Activated naive CD8-positive, alpha-beta T cell treated with anti-CD3 and anti-CD28 coated beads for 36 hours (primary cell): ENCODE results near the gene ISCA1. TPM values are rescaled to one million over a fixed set of nuclear protein-coding genes. Genes with fewer than 3 reads are reported as not detected.

Source experiments
- DNase-seq: peaks from one replicate; pipeline ENCODE4 v3.0.0; 2021
- H3K27ac Mint-ChIP-seq: one replicate; pipeline ENCODE4 v1.8.0; 2022; ENCODE audit warnings: mild to moderate bottlenecking, moderate library complexity, mixed read lengths
- H3K27me3 Mint-ChIP-seq: one replicate; pipeline ENCODE4 v1.8.0; 2022; ENCODE audit warnings: mild to moderate bottlenecking, mixed read lengths
- H3K36me3 Mint-ChIP-seq: one replicate; pipeline ENCODE4 v1.8.0; 2021; ENCODE audit warnings: mild to moderate bottlenecking, mixed read lengths
- H3K4me1 Mint-ChIP-seq: one replicate; pipeline ENCODE4 v1.8.0; 2021; ENCODE audit warnings: mixed read lengths
- H3K4me3 Mint-ChIP-seq: one replicate; pipeline ENCODE4 v1.8.0; 2022; ENCODE audit warnings: mild to moderate bottlenecking, moderate library complexity, mixed read lengths
- H3K9me3 Mint-ChIP-seq: one replicate; pipeline ENCODE4 v1.8.0; 2022; ENCODE audit warnings: mixed read lengths
- total RNA-seq, 2 experiments: library from RNA; stranded (reverse); gene quantifications; one replicate each; pipeline ENCODE4 v1.2.3, GENCODE V29; 2021

ISCA1 gene
- total RNA-seq, 2 experiments from 2014 or later: 33.9 to 35.8 TPM

GRCh38 chr9:86272221-86272620, 10.1 kb downstream of the ISCA1 start:
- H3K27me3 Mint-ChIP-seq: no peaks in the 10 kb centered on the region
- no peak overlapping the region for H3K4me3 Mint-ChIP-seq
- H3K36me3 Mint-ChIP-seq: peaks cover 34% of the 10 kb centered on the region
- no peaks in the 10 kb centered on the region for H3K9me3 Mint-ChIP-seq
- peaks cover 4% of the 10 kb centered on the region for H3K4me1 Mint-ChIP-seq
- no peak for DNase-seq
- no peak overlapping the region for H3K27ac Mint-ChIP-seq

- Mint-ChIP-seq H3K27ac (no peak overlapping the region), H3K36me3 (peaks cover 18% of the 10 kb centered on the region), H3K9me3 (no peaks in the 10 kb centered on the region), H3K4me3 (no peak overlapping the region), H3K27me3 (no peaks in the 10 kb centered on the region), H3K4me1 (peaks cover 3% of the 10 kb centered on the region)
- no peak for DNase-seq
Observed at GRCh38 chr9:86263876-86264275, 18.5 kb downstream of the ISCA1 start.

- H3K4me1 Mint-ChIP-seq: peaks cover 3% of the 10 kb centered on the region
- H3K27ac Mint-ChIP-seq: no peak overlapping the region
- DNase-seq: no peak
- H3K4me3 Mint-ChIP-seq: no peak overlapping the region
- H3K9me3 Mint-ChIP-seq: no peaks in the 10 kb centered on the region
- no peaks in the 10 kb centered on the region for H3K27me3 Mint-ChIP-seq
- peaks cover 16% of the 10 kb centered on the region for H3K36me3 Mint-ChIP-seq
Observed at GRCh38 chr9:86262492-86262891, 19.8 kb downstream of the ISCA1 start.

GRCh38 chr9:86259557-86259956, 22.8 kb downstream of the ISCA1 start, which contains the start of gene C9orf153:
Gene C9orf153 (minus strand): TSS chr9:86259657. CDS start chr9:86229603, 30,054 bp downstream.
- Mint-ChIP-seq H3K4me1 (no peaks in the 10 kb centered on the region), H3K27ac (no peak within 1 kb of the TSS), H3K4me3 (no peak within 1 kb of the TSS), H3K9me3 (no peaks in the 10 kb centered on the region), H3K36me3 (peaks cover 16% of the 10 kb centered on the region), H3K27me3 (no peaks in the 10 kb centered on the region)
- DNase-seq: no peak

GRCh38 chr9:86257391-86257790, 24.9 kb downstream of the ISCA1 start:
- no peak overlapping the region for H3K4me3 Mint-ChIP-seq
- no peak overlapping the region for H3K27ac Mint-ChIP-seq
- H3K27me3 Mint-ChIP-seq: no peaks in the 10 kb centered on the region
- peaks cover 12% of the 10 kb centered on the region for H3K36me3 Mint-ChIP-seq
- no peak for DNase-seq
- H3K9me3 Mint-ChIP-seq: peaks cover 4% of the 10 kb centered on the region
- H3K4me1 Mint-ChIP-seq: no peaks in the 10 kb centered on the region

GRCh38 chr9:86256653-86257052, 25.7 kb downstream of the ISCA1 start:
- peaks cover 6% of the 10 kb centered on the region for H3K9me3 Mint-ChIP-seq

GRCh38 chr9:86253577-86253976, 28.8 kb downstream of the ISCA1 start:
- Mint-ChIP-seq H3K27me3 (no peaks in the 10 kb centered on the region), H3K4me1 (no peaks in the 10 kb centered on the region), H3K27ac (no peak overlapping the region), H3K4me3 (no peak overlapping the region), H3K9me3 (peaks cover 7% of the 10 kb centered on the region), H3K36me3 (peaks cover 15% of the 10 kb centered on the region)
- no peak for DNase-seq

More at GRCh38 chr9:86256653-86257052, 25.7 kb downstream of the ISCA1 start:
- Mint-ChIP-seq H3K27ac (no peak overlapping the region), H3K36me3 (peaks cover 14% of the 10 kb centered on the region), H3K4me3 (no peak overlapping the region), H3K4me1 (no peaks in the 10 kb centered on the region), H3K27me3 (no peaks in the 10 kb centered on the region)
- no peak for DNase-seq

GRCh38 chr9:86252870-86253269, 29.5 kb downstream of the ISCA1 start:
- H3K9me3 Mint-ChIP-seq: peaks cover 7% of the 10 kb centered on the region
- DNase-seq: no peak

GRCh38 chr9:86250123-86250522, 32.2 kb downstream of the ISCA1 start:
- Mint-ChIP-seq H3K27ac (no peak overlapping the region), H3K27me3 (no peaks in the 10 kb centered on the region)
- DNase-seq: no peak

More at GRCh38 chr9:86252870-86253269, 29.5 kb downstream of the ISCA1 start:
- Mint-ChIP-seq H3K27ac (no peak overlapping the region), H3K4me1 (no peaks in the 10 kb centered on the region), H3K36me3 (peaks cover 15% of the 10 kb centered on the region), H3K27me3 (no peaks in the 10 kb centered on the region), H3K4me3 (no peak overlapping the region)

GRCh38 chr9:86248746-86249145, 33.6 kb downstream of the ISCA1 start:
- Mint-ChIP-seq H3K27me3 (no peaks in the 10 kb centered on the region), H3K36me3 (peaks cover 8% of the 10 kb centered on the region), H3K27ac (no peak overlapping the region), H3K4me3 (no peak overlapping the region), H3K4me1 (no peaks in the 10 kb centered on the region), H3K9me3 (peaks cover 6% of the 10 kb centered on the region)
- DNase-seq: no peak

More at GRCh38 chr9:86250123-86250522, 32.2 kb downstream of the ISCA1 start:
- Mint-ChIP-seq H3K36me3 (peaks cover 14% of the 10 kb centered on the region), H3K9me3 (peaks cover 7% of the 10 kb centered on the region), H3K4me1 (no peaks in the 10 kb centered on the region), H3K4me3 (no peak overlapping the region)

GRCh38 chr9:86246752-86247161, 35.6 kb downstream of the ISCA1 start:
- Mint-ChIP-seq H3K36me3 (peaks cover 2% of the 10 kb centered on the region), H3K4me3 (no peak overlapping the region), H3K9me3 (peaks cover 2% of the 10 kb centered on the region), H3K27me3 (no peaks in the 10 kb centered on the region), H3K27ac (no peak overlapping the region), H3K4me1 (no peaks in the 10 kb centered on the region)
- DNase-seq: no peak

GRCh38 chr9:86242071-86242470, 40.3 kb downstream of the ISCA1 start:
- H3K9me3 Mint-ChIP-seq: no peaks in the 10 kb centered on the region
- no peaks in the 10 kb centered on the region for H3K27me3 Mint-ChIP-seq
- H3K4me1 Mint-ChIP-seq: peaks cover 4% of the 10 kb centered on the region

GRCh38 chr9:86241216-86241615, 41.1 kb downstream of the ISCA1 start:
- no peaks in the 10 kb centered on the region for H3K9me3 Mint-ChIP-seq
- DNase-seq: no peak
- peaks cover 4% of the 10 kb centered on the region for H3K4me1 Mint-ChIP-seq
- H3K27ac Mint-ChIP-seq: no peak overlapping the region
- H3K36me3 Mint-ChIP-seq: no peaks in the 10 kb centered on the region
- no peaks in the 10 kb centered on the region for H3K27me3 Mint-ChIP-seq
- no peak overlapping the region for H3K4me3 Mint-ChIP-seq

More at GRCh38 chr9:86242071-86242470, 40.3 kb downstream of the ISCA1 start:
- DNase-seq: no peak
- H3K36me3 Mint-ChIP-seq: no peaks in the 10 kb centered on the region
- no peak overlapping the region for H3K4me3 Mint-ChIP-seq
- H3K27ac Mint-ChIP-seq: no peak overlapping the region

- Mint-ChIP-seq H3K27me3 (no peaks in the 10 kb centered on the region), H3K4me1 (peaks cover 4% of the 10 kb centered on the region), H3K9me3 (no peaks in the 10 kb centered on the region), H3K4me3 (no peak overlapping the region), H3K36me3 (no peaks in the 10 kb centered on the region), H3K27ac (no peak overlapping the region)
- no peak for DNase-seq
Observed at GRCh38 chr9:86238861-86239770, 43.2 kb downstream of the ISCA1 start.

GRCh38 chr9:86230858-86231257, 51.5 kb downstream of the ISCA1 start:
- no peak for DNase-seq
- Mint-ChIP-seq H3K4me3 (no peak overlapping the region), H3K4me1 (no peaks in the 10 kb centered on the region), H3K36me3 (peaks cover 1% of the 10 kb centered on the region), H3K9me3 (no peaks in the 10 kb centered on the region), H3K27me3 (peaks cover 3% of the 10 kb centered on the region), H3K27ac (no peak overlapping the region)

- H3K4me1 Mint-ChIP-seq: no peaks in the 10 kb centered on the region
- no peaks in the 10 kb centered on the region for H3K36me3 Mint-ChIP-seq
- no peaks in the 10 kb centered on the region for H3K27me3 Mint-ChIP-seq
Observed at GRCh38 chr9:86222667-86223066, 59.7 kb downstream of the ISCA1 start.

More at GRCh38 chr9:86222667-86223066, 59.7 kb downstream of the ISCA1 start:
- no peaks in the 10 kb centered on the region for H3K9me3 Mint-ChIP-seq
- H3K4me3 Mint-ChIP-seq: no peak overlapping the region
- DNase-seq: no peak
- no peak overlapping the region for H3K27ac Mint-ChIP-seq
